OCI-LY1 (cell line): Measurements from ENCODE around the gene EIF2B1.
A peak's percentile ranks its signal among the peaks of the same experiment; 100 is the strongest.
"Not testable (repeated sequence)": the region's sequence is repeated elsewhere in the genome, so short reads cannot be mapped to it uniquely, and the experiment has no call there.

Experiments
- H2AFZ ChIP-seq: fragments of 200-600 bp; sonication (generic), shearing (Covaris generic); 2 replicates; pipeline ENCODE4 v1.6.0; 2014; ENCODE audit warnings: antibody characterized with exemption, mild to moderate bottlenecking, low read length
- H3F3A ChIP-seq: fragments of 200-600 bp; sonication (generic), shearing (Covaris generic); 2 replicates; pipeline ENCODE4 v1.6.0; 2014; ENCODE audit warnings: mild to moderate bottlenecking, antibody characterized with exemption, low read length, moderate library complexity; ENCODE audit not compliant: insufficient read depth
- H3K27ac ChIP-seq: fragments of 200-600 bp; sonication (generic); 2 replicates; pipeline ENCODE4 v1.5.1; 2014; ENCODE audit warnings: low read length, mixed run types, mild to moderate bottlenecking, low read depth; ENCODE audit not compliant: poor library complexity, severe bottlenecking
- H3K27me3 ChIP-seq: fragments of 200-600 bp; sonication (generic); 2 replicates; pipeline ENCODE4 v1.6.0; 2014; ENCODE audit warnings: antibody characterized with exemption, mild to moderate bottlenecking, low read length, moderate library complexity; ENCODE audit not compliant: insufficient read depth
- H3K36me3 ChIP-seq: fragments of 200-600 bp; sonication (generic); 2 replicates; pipeline ENCODE4 v1.6.1; 2014; ENCODE audit warnings: mild to moderate bottlenecking, antibody characterized with exemption, low read length, moderate library complexity, mixed read lengths; ENCODE audit not compliant: insufficient read depth
- H3K4me1 ChIP-seq: fragments of 200-600 bp; sonication (generic); 2 replicates; pipeline ENCODE4 v1.5.1; 2014; ENCODE audit warnings: mild to moderate bottlenecking, low read length, moderate library complexity; ENCODE audit not compliant: insufficient read depth, severe bottlenecking
- H3K4me2 ChIP-seq: fragments of 200-600 bp; sonication (generic), shearing (Covaris generic); 2 replicates; pipeline ENCODE4 v1.6.1; 2014; ENCODE audit warnings: low read length
- H3K4me3 ChIP-seq: fragments of 200-600 bp; sonication (generic); 2 replicates; pipeline ENCODE4 v1.5.1; 2014; ENCODE audit warnings: low read length, low read depth, mild to moderate bottlenecking, mixed read lengths; ENCODE audit not compliant: poor library complexity, severe bottlenecking
- H3K79me2 ChIP-seq: fragments of 200-600 bp; shearing (Covaris generic); 2 replicates; pipeline ENCODE4 v1.6.1; 2016; ENCODE audit warnings: mixed run types, low read length, mixed read lengths; ENCODE audit not compliant: insufficient read depth
- H3K9ac ChIP-seq: fragments of 200-600 bp; sonication (generic), shearing (Covaris generic); 2 replicates; pipeline ENCODE4 v1.6.1; 2014; ENCODE audit warnings: mild to moderate bottlenecking, low read length, mixed read lengths
- H3K9me2 ChIP-seq: fragments of 200-600 bp; sonication (generic), shearing (Covaris generic); 2 replicates; pipeline ENCODE4 v1.6.1; 2014; ENCODE audit warnings: low read depth, mild to moderate bottlenecking, low read length, mixed read lengths
- H3K9me3 ChIP-seq: fragments of 200-600 bp; shearing (Covaris generic); 2 replicates; pipeline ENCODE4 v1.6.1; 2014; ENCODE audit warnings: low read length, mixed read lengths
- H4K20me1 ChIP-seq: fragments of 200-600 bp; sonication (generic), shearing (Covaris generic); 2 replicates; pipeline ENCODE4 v1.6.0; 2016; ENCODE audit warnings: mild to moderate bottlenecking, low read length; ENCODE audit not compliant: insufficient read depth
- EZH2 ChIP-seq: fragments of 200-600 bp; sonication (generic), shearing (Covaris generic); IDR thresholded peaks from 2 replicates; pipeline ENCODE4 v1.8.0; 2017; ENCODE audit warnings: borderline replicate concordance, mixed run types, mild to moderate bottlenecking, antibody characterized with exemption, low read length, moderate library complexity, mixed read lengths
- TF ChIP-seq, protein P1 (sequence below): fragments of 200-600 bp; sonication (generic), shearing (Covaris generic); IDR thresholded peaks from 2 replicates; pipeline ENCODE4 v1.5.1; 2017; ENCODE audit warnings: mild to moderate bottlenecking, antibody characterized with exemption, low read length, moderate library complexity, mixed read lengths

EIF2B1 gene

GRCh38 chr12:123608182-123608581 lies 25.3 kb downstream of the EIF2B1 start:
- peaks cover 22% of the 10 kb centered on the region for H3K79me2 ChIP-seq
- H3K9me2 ChIP-seq: no peaks in the 10 kb centered on the region
- no peak overlapping the region for H3K4me2 ChIP-seq
- peaks cover 7% of the 10 kb centered on the region for H3K4me1 ChIP-seq
- H3K9ac ChIP-seq: no peak overlapping the region
- TF ChIP-seq, protein P1, sequence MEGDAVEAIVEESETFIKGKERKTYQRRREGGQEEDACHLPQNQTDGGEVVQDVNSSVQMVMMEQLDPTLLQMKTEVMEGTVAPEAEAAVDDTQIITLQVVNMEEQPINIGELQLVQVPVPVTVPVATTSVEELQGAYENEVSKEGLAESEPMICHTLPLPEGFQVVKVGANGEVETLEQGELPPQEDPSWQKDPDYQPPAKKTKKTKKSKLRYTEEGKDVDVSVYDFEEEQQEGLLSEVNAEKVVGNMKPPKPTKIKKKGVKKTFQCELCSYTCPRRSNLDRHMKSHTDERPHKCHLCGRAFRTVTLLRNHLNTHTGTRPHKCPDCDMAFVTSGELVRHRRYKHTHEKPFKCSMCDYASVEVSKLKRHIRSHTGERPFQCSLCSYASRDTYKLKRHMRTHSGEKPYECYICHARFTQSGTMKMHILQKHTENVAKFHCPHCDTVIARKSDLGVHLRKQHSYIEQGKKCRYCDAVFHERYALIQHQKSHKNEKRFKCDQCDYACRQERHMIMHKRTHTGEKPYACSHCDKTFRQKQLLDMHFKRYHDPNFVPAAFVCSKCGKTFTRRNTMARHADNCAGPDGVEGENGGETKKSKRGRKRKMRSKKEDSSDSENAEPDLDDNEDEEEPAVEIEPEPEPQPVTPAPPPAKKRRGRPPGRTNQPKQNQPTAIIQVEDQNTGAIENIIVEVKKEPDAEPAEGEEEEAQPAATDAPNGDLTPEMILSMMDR: no peak
- TF ChIP-seq EZH2: no peak
- no peak overlapping the region for H3K4me3 ChIP-seq
- H3K36me3 ChIP-seq: peaks cover 89% of the 10 kb centered on the region
- H2AFZ ChIP-seq: no peak overlapping the region
- no peaks in the 10 kb centered on the region for H4K20me1 ChIP-seq
- no peak overlapping the region for H3K27ac ChIP-seq
- no peaks in the 10 kb centered on the region for H3K9me3 ChIP-seq
- H3F3A ChIP-seq: no peaks in the 10 kb centered on the region
- H3K27me3 ChIP-seq: no peaks in the 10 kb centered on the region

DNA sequence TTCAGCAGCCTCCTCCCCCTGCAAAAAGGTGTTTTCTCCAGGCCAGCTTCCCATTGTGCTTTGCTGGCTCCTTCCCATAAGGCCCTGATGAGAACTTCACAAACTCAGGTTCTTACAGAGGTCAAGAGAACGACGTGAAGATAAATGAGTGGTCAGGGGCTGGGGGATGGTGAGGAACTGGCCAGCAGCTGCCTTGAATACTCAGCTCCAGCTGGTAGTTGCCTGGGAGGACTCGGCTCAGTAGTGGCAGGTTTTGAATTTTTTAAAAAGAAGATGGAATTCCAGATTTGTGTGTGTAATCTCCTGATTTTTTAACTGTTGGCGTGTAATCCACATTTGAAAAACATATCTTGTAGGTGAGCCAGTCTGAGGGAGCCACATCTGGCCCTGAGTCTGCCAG lies 25.7 kb downstream of the EIF2B1 start:
- TF ChIP-seq EZH2: no peak
- TF ChIP-seq, protein P1: no peak
- Histone ChIP-seq H3K9ac (no peak overlapping the region), H3K36me3 (peaks cover 85% of the 10 kb centered on the region), H2AFZ (no peak overlapping the region), H3F3A (no peaks in the 10 kb centered on the region), H3K9me2 (no peaks in the 10 kb centered on the region), H3K4me2 (no peak overlapping the region), H3K27ac (no peak overlapping the region), H3K9me3 (no peaks in the 10 kb centered on the region), H3K27me3 (no peaks in the 10 kb centered on the region), H3K4me3 (no peak overlapping the region), H4K20me1 (no peaks in the 10 kb centered on the region), H3K4me1 (peaks cover 11% of the 10 kb centered on the region), H3K79me2 (peaks cover 26% of the 10 kb centered on the region)

DNA sequence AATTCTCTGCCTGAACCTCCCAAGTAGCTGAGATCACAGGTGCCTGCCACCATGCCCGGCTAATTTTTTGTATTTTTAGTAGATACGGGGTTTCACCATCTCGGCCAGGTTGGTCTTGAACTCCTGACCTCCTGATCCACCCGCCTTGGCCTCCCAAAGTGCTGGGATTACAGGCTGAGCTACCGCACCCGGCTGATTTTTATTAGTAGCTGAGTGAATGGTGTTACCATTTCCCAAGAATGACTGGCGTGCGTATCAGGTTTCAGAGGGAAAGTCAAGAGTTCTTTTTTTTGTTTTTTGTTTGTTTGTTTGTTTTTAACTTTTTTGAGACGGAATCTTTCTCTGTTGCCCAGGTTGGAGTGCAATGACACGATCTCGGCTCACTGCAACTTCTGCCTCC lies 30.0 kb downstream of the EIF2B1 start:
- Histone ChIP-seq H3K79me2 (peaks cover 34% of the 10 kb centered on the region), H3K4me3 (peak overlapping the region; percentile 99), H3K36me3 (peaks cover 50% of the 10 kb centered on the region), H3K4me2 (peak overlapping the region; percentile 91; the same call in 1 of the 2 replicates), H3K4me1 (peaks cover 20% of the 10 kb centered on the region)
- not testable (repeated sequence) for H3K27me3 ChIP-seq, H3K27ac ChIP-seq, H3K9ac ChIP-seq, H3K9me3 ChIP-seq, H4K20me1 ChIP-seq, H3K9me2 ChIP-seq, H3F3A ChIP-seq, H2AFZ ChIP-seq

- Histone ChIP-seq H2AFZ (no peak overlapping the region), H3F3A (peaks cover 2% of the 10 kb centered on the region; the same call in 1 of the 2 replicates), H3K9me2 (no peaks in the 10 kb centered on the region), H4K20me1 (no peaks in the 10 kb centered on the region), H3K4me1 (peaks cover 20% of the 10 kb centered on the region), H3K36me3 (peaks cover 49% of the 10 kb centered on the region), H3K4me2 (peak overlapping the region; percentile 91), H3K9me3 (no peaks in the 10 kb centered on the region), H3K27me3 (no peaks in the 10 kb centered on the region), H3K4me3 (peak overlapping the region; percentile 99), H3K27ac (peak overlapping the region; percentile 74), H3K79me2 (peaks cover 34% of the 10 kb centered on the region), H3K9ac (peak overlapping the region; percentile 97)
- no peak for TF ChIP-seq EZH2
- TF ChIP-seq, protein P1: no peak
Measured at GRCh38 chr12:123602651-123603195, 30.8 kb downstream of the EIF2B1 start.
